ENCODE data around the gene PTGES3.

DNA sequence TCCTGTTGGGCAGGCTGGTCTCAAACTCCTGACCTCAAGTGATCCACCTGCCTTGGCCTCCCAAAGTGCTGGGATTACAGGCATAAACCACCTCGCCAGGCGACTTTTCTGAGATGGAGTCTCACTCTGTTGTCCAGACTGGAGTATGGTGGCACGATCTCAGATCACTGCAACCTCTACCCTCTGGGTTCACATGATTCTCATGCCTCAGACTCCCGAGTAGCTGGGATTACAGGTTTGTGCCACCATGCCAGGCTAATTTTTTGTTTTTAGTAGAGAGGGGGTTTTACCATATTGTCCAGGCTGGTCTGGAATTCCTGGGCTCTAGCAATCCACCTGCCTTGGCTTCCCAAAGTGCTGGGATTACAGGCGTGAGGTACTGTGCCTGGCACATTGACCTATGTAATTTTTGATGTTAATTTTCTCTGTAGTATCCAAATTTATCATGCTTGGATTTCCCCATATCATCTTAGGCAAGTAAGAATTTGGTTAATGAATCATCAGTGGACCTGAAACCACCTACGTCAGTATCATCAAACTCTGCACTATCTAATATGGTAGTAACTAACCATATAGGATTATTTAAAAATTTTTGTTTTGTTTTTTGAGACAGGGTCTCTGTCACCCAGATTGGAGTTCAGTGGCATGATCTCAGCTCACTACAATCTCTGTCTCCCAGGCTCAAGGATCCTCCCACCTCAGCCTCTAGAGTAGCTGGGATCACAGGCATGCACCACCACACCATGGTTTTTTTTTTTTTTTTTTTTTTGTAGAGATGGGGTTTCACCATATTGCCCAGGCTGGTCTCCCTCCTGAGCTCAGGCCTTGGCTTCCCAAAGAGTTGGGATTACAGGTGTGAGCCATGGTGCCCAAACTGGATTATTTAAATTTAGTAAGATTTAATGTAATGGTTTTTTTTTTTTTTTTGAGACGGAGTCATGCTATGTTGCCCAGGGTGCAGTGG lies 30.4 kb downstream of the PTGES3 start:
- TF ChIP-seq, protein P1, sequence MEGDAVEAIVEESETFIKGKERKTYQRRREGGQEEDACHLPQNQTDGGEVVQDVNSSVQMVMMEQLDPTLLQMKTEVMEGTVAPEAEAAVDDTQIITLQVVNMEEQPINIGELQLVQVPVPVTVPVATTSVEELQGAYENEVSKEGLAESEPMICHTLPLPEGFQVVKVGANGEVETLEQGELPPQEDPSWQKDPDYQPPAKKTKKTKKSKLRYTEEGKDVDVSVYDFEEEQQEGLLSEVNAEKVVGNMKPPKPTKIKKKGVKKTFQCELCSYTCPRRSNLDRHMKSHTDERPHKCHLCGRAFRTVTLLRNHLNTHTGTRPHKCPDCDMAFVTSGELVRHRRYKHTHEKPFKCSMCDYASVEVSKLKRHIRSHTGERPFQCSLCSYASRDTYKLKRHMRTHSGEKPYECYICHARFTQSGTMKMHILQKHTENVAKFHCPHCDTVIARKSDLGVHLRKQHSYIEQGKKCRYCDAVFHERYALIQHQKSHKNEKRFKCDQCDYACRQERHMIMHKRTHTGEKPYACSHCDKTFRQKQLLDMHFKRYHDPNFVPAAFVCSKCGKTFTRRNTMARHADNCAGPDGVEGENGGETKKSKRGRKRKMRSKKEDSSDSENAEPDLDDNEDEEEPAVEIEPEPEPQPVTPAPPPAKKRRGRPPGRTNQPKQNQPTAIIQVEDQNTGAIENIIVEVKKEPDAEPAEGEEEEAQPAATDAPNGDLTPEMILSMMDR (IDR thresholded peaks at IDR 0.05): no peak
- no peak for TF ChIP-seq POLR2A (IDR thresholded peaks at IDR 0.05)
- TF ChIP-seq POLR2AphosphoS5 (IDR thresholded peaks at IDR 0.05): no peak

All from sigmoid colon (tissue), 4 donors.